ENCODE measurements around the gene NXPH3.

The NXPH3 gene

DNA sequence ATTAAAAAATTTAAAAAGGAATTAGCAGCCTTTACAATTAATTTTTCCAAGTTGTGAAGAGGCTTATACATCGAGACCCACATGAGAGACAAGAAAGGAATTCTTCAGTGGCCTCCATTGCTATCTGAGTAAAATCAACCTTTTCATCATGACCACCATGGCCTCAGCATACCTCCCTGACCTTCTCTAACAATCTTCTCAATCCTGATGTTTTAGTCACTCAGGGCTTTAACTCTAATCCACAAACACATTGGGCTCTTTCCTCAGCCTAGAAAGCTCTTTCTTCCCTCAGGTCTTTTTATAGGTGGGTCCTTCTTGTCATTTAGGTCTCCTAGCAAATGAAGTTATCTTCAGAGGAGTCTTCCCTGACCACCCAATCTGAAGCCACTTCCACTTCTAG lies 55.8 kb downstream of the NXPH3 start:
- no peak for DNase-seq

Measured in NCI-H510A (cell line).